GM12878 (cell line): ENCODE measurements around the gene SF3B4. TPM values are rescaled to one million over a fixed set of nuclear protein-coding genes. Genes with fewer than 3 reads are reported as not detected.
"Not testable (repeated sequence)": the region's sequence is repeated elsewhere in the genome, so short reads cannot be mapped to it uniquely, and the experiment has no call there.

Experiments
- ATAC-seq: fragments of 200-7000 bp; cut with Tn5 transposase; 3 replicates; pipeline ENCODE4 v1.9.1; 2020; ENCODE audit warnings: mild to moderate bottlenecking, moderate library complexity
- BruUV-seq: library from RNA; stranded (reverse); fragments of 400-500 nt; replicated peaks from 2 replicates; lab custom pipeline; 2021; lab: Mats Ljungman, UMichigan
- CTCF ChIA-PET: fragments of 300-600 bp; sonication (Branson Sonifier 250); formaldehyde crosslinking; extraction: SDS; loops from one replicate; lab custom pipeline; 2021; ENCODE audit warnings: inconsistent platforms; lab: Yijun Ruan, JAX
- POLR2A ChIA-PET: fragments of 350-600 bp; formaldehyde crosslinking; extraction: SDS; loops from one replicate; lab custom pipeline; 2021; ENCODE audit warnings: inconsistent platforms; lab: Charles Lee
- RAD21 ChIA-PET: fragments of 300-600 bp; sonication (Branson Sonifier 250); formaldehyde crosslinking; loops from one replicate; lab custom pipeline; 2023; ENCODE audit warnings: antibody characterized with exemption; ENCODE audit not compliant: unreplicated experiment; lab: Charles Lee
- SMC1A ChIA-PET: fragments of 300-600 bp; sonication (Branson Sonifier 250); formaldehyde crosslinking; loops from one replicate; lab custom pipeline; 2023; ENCODE audit not compliant: unreplicated experiment, uncharacterized antibody; lab: Charles Lee
- DNase-seq: peaks from one replicate; pipeline ENCODE4 v3.0.0-alpha.2; 2011; ENCODE audit warnings: low read depth, low spot score
- FAIRE-seq: peaks from 3 replicates; lab custom pipeline; 2011; peaks lifted over from hg19 to GRCh38; lab: Jason Lieb, UNC
- H2AFZ ChIP-seq: 2 replicates; pipeline ENCODE4 v1.6.0; 2011; ENCODE audit warnings: low read depth, low read length, control low read depth; ENCODE audit not compliant: control insufficient read depth
- H3K27ac ChIP-seq: 2 replicates; pipeline ENCODE4 v1.5.1; 2011; ENCODE audit warnings: control low read depth; ENCODE audit not compliant: control insufficient read depth, insufficient read depth
- H3K27me3 ChIP-seq, 2 experiments: replicated peaks in 1 of 2; 2 replicates each; pipeline versions ENCODE4 v1.6.0 to v1.6.1; 2011; ENCODE audit warnings: low read length in 1 of 2; ENCODE audit not compliant: control insufficient read depth in 2 of 2, insufficient read depth in 2 of 2
- H3K36me3 ChIP-seq, 2 experiments: 2 replicates each; pipeline ENCODE4 v1.5.1; 2011; ENCODE audit warnings: low read length in 1 of 2; ENCODE audit not compliant: control insufficient read depth in 2 of 2, insufficient read depth in 2 of 2
- H3K4me1 ChIP-seq: 2 replicates; pipeline ENCODE4 v1.6.1; 2011; ENCODE audit warnings: mild to moderate bottlenecking, low read length, moderate library complexity, mixed read lengths; ENCODE audit not compliant: control insufficient read depth, insufficient read depth
- H3K4me2 ChIP-seq: 2 replicates; pipeline ENCODE4 v1.6.0; 2011; ENCODE audit warnings: control low read depth; ENCODE audit not compliant: control insufficient read depth, insufficient read depth
- H3K4me3 ChIP-seq: fragments of 200-600 bp; sonication (generic); 2 replicates; pipeline ENCODE4 v1.5.1; 2016
- H3K79me2 ChIP-seq: 2 replicates; pipeline ENCODE4 v1.6.0; 2011; ENCODE audit warnings: low read length; ENCODE audit not compliant: control insufficient read depth, insufficient read depth
- H3K9ac ChIP-seq: 2 replicates; pipeline ENCODE4 v1.8.0; 2011; ENCODE audit warnings: low read length, control low read depth, mixed read lengths; ENCODE audit not compliant: control insufficient read depth, insufficient read depth
- H3K9me3 ChIP-seq: replicated peaks from 3 replicates; pipeline ENCODE4 v1.5.1; 2011; ENCODE audit warnings: mild to moderate bottlenecking, low read length; ENCODE audit not compliant: control insufficient read depth, insufficient read depth
- H4K20me1 ChIP-seq: 2 replicates; pipeline ENCODE4 v1.6.0; 2011; ENCODE audit not compliant: control insufficient read depth, insufficient read depth
- CBX5 ChIP-seq: sonication (generic); IDR thresholded peaks from 2 replicates; pipeline ENCODE4 v1.6.1; 2016; ENCODE audit warnings: low read depth, moderate library complexity, mild to moderate bottlenecking, inconsistent platforms
- CHD1 ChIP-seq: IDR thresholded peaks from 2 replicates; pipeline ENCODE4 v1.6.1; 2012; ENCODE audit warnings: low read depth, low read length, improper control_type of control experiment
- LARP7 ChIP-seq: fragments of 450-650 bp; IDR thresholded peaks from 2 replicates; pipeline ENCODE4 v1.6.1; 2017; ENCODE audit warnings: mild to moderate bottlenecking
- MLLT1 ChIP-seq: fragments of 450-650 bp; IDR thresholded peaks from 2 replicates; pipeline ENCODE4 v1.6.1; 2016; ENCODE audit warnings: mild to moderate bottlenecking
- MTA3 ChIP-seq: IDR thresholded peaks from 2 replicates; pipeline ENCODE4 v1.6.1; 2012; ENCODE audit warnings: low read length, inconsistent platforms, borderline replicate concordance
- POLR2A ChIP-seq: IDR thresholded peaks from 2 replicates; pipeline ENCODE4 v1.6.1; 2011; ENCODE audit warnings: low read depth, mild to moderate bottlenecking, low read length
- POLR2AphosphoS2 ChIP-seq: IDR thresholded peaks from 2 replicates; pipeline ENCODE4 v1.6.1; 2011; ENCODE audit warnings: low read depth, mild to moderate bottlenecking, low read length, improper control_type of control experiment, moderate library complexity
- POLR2AphosphoS5 ChIP-seq: IDR thresholded peaks from 2 replicates; pipeline ENCODE4 v1.6.1; 2011; ENCODE audit warnings: mild to moderate bottlenecking, low read length, inconsistent platforms
- SMARCA5 ChIP-seq: fragments of 450-650 bp; IDR thresholded peaks from 2 replicates; pipeline ENCODE4 v1.6.1; 2017; ENCODE audit warnings: mild to moderate bottlenecking
- ZBED1 ChIP-seq: IDR thresholded peaks from 2 replicates; pipeline ENCODE4 v1.6.1; 2016; ENCODE audit warnings: borderline replicate concordance
- WGBS: methylation state at CpG from one replicate; pipeline ENCODE4 v1.1.6; 2016; ENCODE audit warnings: low lambda C conversion rate; ENCODE audit not compliant: insufficient replicate concordance, insufficient coverage; ENCODE audit errors: missing lambda C conversion rate; 5-methylcytosine and 5-hydroxymethylcytosine counted together
- in situ Hi-C: fragments of 300-500 bp; cut with MboI; formaldehyde crosslinking; loops from 9 replicates; pipeline ENCODE4 v1.14.3; 2018; ENCODE audit warnings: mixed read lengths
- intact Hi-C: fragments of 100-400 bp; cut with micrococcal nuclease; formaldehyde crosslinking; loops from one replicate; pipeline ENCODE4 v1.14.2; 2022; ENCODE audit not compliant: unreplicated experiment
- polyA plus RNA-seq, 11 experiments: library from polyadenylated mRNA; depleted of rRNA in 4 of 11; unstranded in 6 of 11; stranded (reverse) in 5 of 11; fragments of >200 nt; fragmentation: Nextera tagmentation in 4 of 11; fragmentation: Illumina TruSeq in 1 of 11; extraction: Ambion mirVana in 4 of 11; extraction: Trizol in 1 of 11; gene quantifications; 1 replicate in 1 of 11; 2 replicates in 10 of 11; pipeline versions ENCODE4 v1.2.1 to v1.2.3, GENCODE V29; 2011 to 2016; ENCODE audit warnings: inconsistent platforms in 2 of 11, missing spikeins in 2 of 11, low read depth in 1 of 11
- total RNA-seq, 4 experiments: library from RNA; depleted of rRNA in 3 of 4; stranded (reverse); fragments of >200 nt in 3 of 4; fragmentation: Illumina TruSeq in 1 of 4; extraction: Trizol in 1 of 4; gene quantifications; 2 replicates each; pipeline versions ENCODE4 v1.2.1 to v1.2.3, GENCODE V29; 2013 to 2021
- TF ChIP-seq, protein P1 (sequence below): fragments of 450-650 bp; conservative IDR thresholded peaks from 2 replicates; pipeline ENCODE4 v1.6.1; 2017; ENCODE audit warnings: mild to moderate bottlenecking, moderate library complexity

SF3B4 gene
- total and polyA plus RNA-seq, 10 of the 15 experiments (the other 5 are each of a cell fraction or from before 2014, with no cell fraction given), result 1.9 to 146 (median 27.5) TPM

GRCh38 chr1:149886121-149886395, 41.5 kb downstream of the SF3B4 start:
- H3K36me3 ChIP-seq, H3K27me3 ChIP-seq, ATAC-seq, H4K20me1 ChIP-seq, in situ Hi-C loops, FAIRE-seq, H3K4me1 ChIP-seq, H2AFZ ChIP-seq, DNase-seq, H3K9me3 ChIP-seq: not testable (repeated sequence)
- Histone ChIP-seq H3K4me3 (peak overlapping the region; percentile 61), H3K27ac (peak overlapping the region; percentile 93), H3K79me2 (peaks cover 17% of the 10 kb centered on the region), H3K9ac (peak overlapping the region; percentile 85), H3K4me2 (peak overlapping the region; percentile 87)
- intact Hi-C loops, result loop anchor here (1.0 kb wide), 1 partner anchor 274 kb away; no protein-coding TSS in a partner anchor
- ChIA-PET SMC1A (interaction anchor here (0.9 to 3.3 kb wide), 3 partner anchors 42 to 61 kb away, joined by 3 to 15 read pairs (median 10); no protein-coding TSS in a partner anchor), POLR2A (interaction anchor here (1.2 to 4.0 kb wide), 7 partner anchors 37 to 347 kb away, joined by 3 to 57 read pairs (median 19); partner anchors contain the start of genes SF3B4 and VPS45), RAD21 (interaction anchor here (1.1 to 3.2 kb wide), 3 partner anchors 37 to 301 kb away, joined by 3 to 22 read pairs (median 4); no protein-coding TSS in a partner anchor), CTCF (interaction anchor here (1.1 to 1.4 kb wide), 3 partner anchors 42 to 301 kb away, joined by 3 to 5 read pairs (median 3); no protein-coding TSS in a partner anchor)
- TF ChIP-seq ZBED1 (peak; percentile 55; the same call in 1 of the 2 replicates), POLR2AphosphoS5 (peak; percentile 71; the same call in 1 of the 2 replicates), MLLT1 (peak; percentile 90), SMARCA5 (0 out of 2 replicates have a peak, but pooled peaks have one; percentile 13), LARP7 (0 out of 2 replicates have a peak, but pooled peaks have one; percentile 59), MTA3 (0 out of 2 replicates have a peak, but pooled peaks have one; percentile 91), CBX5 (0 out of 2 replicates have a peak, but pooled peaks have one; percentile 13), POLR2AphosphoS2 (peak; percentile 61; the same call in 1 of the 2 replicates), POLR2A (peak; percentile 37; the same call in 1 of the 2 replicates), CHD1 (peak; percentile 82; the same call in 1 of the 2 replicates)
- TF ChIP-seq, protein P1, sequence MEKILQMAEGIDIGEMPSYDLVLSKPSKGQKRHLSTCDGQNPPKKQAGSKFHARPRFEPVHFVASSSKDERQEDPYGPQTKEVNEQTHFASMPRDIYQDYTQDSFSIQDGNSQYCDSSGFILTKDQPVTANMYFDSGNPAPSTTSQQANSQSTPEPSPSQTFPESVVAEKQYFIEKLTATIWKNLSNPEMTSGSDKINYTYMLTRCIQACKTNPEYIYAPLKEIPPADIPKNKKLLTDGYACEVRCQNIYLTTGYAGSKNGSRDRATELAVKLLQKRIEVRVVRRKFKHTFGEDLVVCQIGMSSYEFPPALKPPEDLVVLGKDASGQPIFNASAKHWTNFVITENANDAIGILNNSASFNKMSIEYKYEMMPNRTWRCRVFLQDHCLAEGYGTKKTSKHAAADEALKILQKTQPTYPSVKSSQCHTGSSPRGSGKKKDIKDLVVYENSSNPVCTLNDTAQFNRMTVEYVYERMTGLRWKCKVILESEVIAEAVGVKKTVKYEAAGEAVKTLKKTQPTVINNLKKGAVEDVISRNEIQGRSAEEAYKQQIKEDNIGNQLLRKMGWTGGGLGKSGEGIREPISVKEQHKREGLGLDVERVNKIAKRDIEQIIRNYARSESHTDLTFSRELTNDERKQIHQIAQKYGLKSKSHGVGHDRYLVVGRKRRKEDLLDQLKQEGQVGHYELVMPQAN, result 0 out of 2 replicates have a peak, but pooled peaks have one; percentile 10
- WGBS, result under 1% methylated on average over 19 of the region's 19 CpGs
- BruUV-seq, result TSS peak; percentile 97
